Panc1 (cell line): Measurements from ENCODE around the gene CD4. TPM values are rescaled to one million over a fixed set of nuclear protein-coding genes. Genes with fewer than 3 reads are reported as not detected.
A peak's percentile ranks its signal among the peaks of the same experiment; 100 is the strongest.

Experiments
- ATAC-seq: fragments of 200-7000 bp; cut with Tn5 transposase; 2 replicates; pipeline ENCODE4 v1.9.1; 2020; ENCODE audit warnings: mild to moderate bottlenecking, moderate library complexity
- BruUV-seq: library from RNA; stranded (reverse); fragments of 400-500 nt; replicated peaks from 2 replicates; lab custom pipeline; 2021; lab: Mats Ljungman, UMichigan
- CTCF ChIA-PET: fragments of 300-600 bp; sonication (Branson Sonifier 250); formaldehyde crosslinking; loops from one replicate; lab custom pipeline; 2022; ENCODE audit warnings: antibody characterized with exemption; lab: Charles Lee
- POLR2A ChIA-PET: fragments of 300-600 bp; sonication (Branson Sonifier 250); formaldehyde crosslinking; loops from one replicate; lab custom pipeline; 2022; ENCODE audit warnings: antibody characterized with exemption; lab: Charles Lee
- DNase-seq: peaks from one replicate; pipeline ENCODE4 v3.0.0-alpha.2; 2010; ENCODE audit warnings: low read depth, low spot score
- H3K27ac ChIP-seq: 2 replicates; pipeline ENCODE4 v1.5.1; 2011; ENCODE audit warnings: mild to moderate bottlenecking, low read length, inconsistent platforms
- H3K27me3 ChIP-seq: fragments of 200-500 bp; sonication (Bioruptor generic); 2 replicates; pipeline ENCODE4 v1.6.0; 2014; ENCODE audit warnings: low read length, inconsistent platforms; ENCODE audit not compliant: control insufficient read depth, insufficient read depth
- H3K36me3 ChIP-seq: fragments of 200-500 bp; sonication (Bioruptor generic); 2 replicates; pipeline ENCODE4 v1.5.1; 2014; ENCODE audit warnings: inconsistent platforms, mild to moderate bottlenecking, low read length, moderate library complexity; ENCODE audit not compliant: control insufficient read depth, insufficient read depth
- H3K4me1 ChIP-seq: 2 replicates; pipeline ENCODE4 v1.5.1; 2011; ENCODE audit warnings: inconsistent platforms, mild to moderate bottlenecking, low read length, moderate library complexity; ENCODE audit not compliant: control insufficient read depth, insufficient read depth
- H3K4me3 ChIP-seq, 2 experiments: 2 replicates each; pipeline ENCODE4 v1.5.1; 2011 to 2012; ENCODE audit warnings: low read depth in 2 of 2, low read length in 2 of 2, mild to moderate bottlenecking in 2 of 2, inconsistent platforms in 1 of 2, moderate library complexity in 1 of 2
- H3K9me3 ChIP-seq: fragments of 200-500 bp; sonication (Bioruptor generic); 2 replicates; pipeline ENCODE4 v1.5.1; 2014; ENCODE audit warnings: low read depth, mild to moderate bottlenecking, inconsistent platforms, low read length, moderate library complexity; ENCODE audit not compliant: control insufficient read depth, insufficient read depth
- POLR2AphosphoS5 ChIP-seq: IDR thresholded peaks from 2 replicates; pipeline ENCODE4 v1.6.1; 2012; ENCODE audit warnings: mild to moderate bottlenecking, low read depth, low read length, moderate library complexity
- SIN3A ChIP-seq: IDR thresholded peaks from 2 replicates; pipeline ENCODE4 v1.6.1; 2012; ENCODE audit warnings: low read depth, mild to moderate bottlenecking, low read length, moderate library complexity, borderline replicate concordance; ENCODE audit not compliant: insufficient read depth
- TCF7L2 ChIP-seq: IDR thresholded peaks from 2 replicates; pipeline ENCODE4 v1.6.1; 2011; ENCODE audit warnings: mild to moderate bottlenecking, low read depth, low read length, inconsistent platforms
- in situ Hi-C: cut with HindIII; loops from 2 replicates; pipeline ENCODE4 v1.10.0; 2016; ENCODE audit warnings: low sequenced_read_pairs, low pct_unique_long_range_greater_than_20kb
- intact Hi-C: fragments of 100-400 bp; cut with micrococcal nuclease; formaldehyde crosslinking; loops from one replicate; pipeline ENCODE4 v1.10.0; 2022; ENCODE audit not compliant: unreplicated experiment
- total RNA-seq: library from RNA; stranded (reverse); gene quantifications from one replicate; pipeline ENCODE4 v1.2.1, GENCODE V29; 2021; ENCODE audit not compliant: unreplicated experiment
- TF ChIP-seq, protein P1 (sequence below): fragments of 450-650 bp; IDR thresholded peaks from 2 replicates; pipeline ENCODE4 v1.5.1; 2017; ENCODE audit warnings: mild to moderate bottlenecking
- TF ChIP-seq, protein P2 (sequence below), 2 experiments: IDR thresholded peaks; 2 replicates each; pipeline ENCODE4 v1.6.1; 2011 to 2012; ENCODE audit warnings: low read depth in 2 of 2, control low read depth in 1 of 2, low read length in 1 of 2, mild to moderate bottlenecking in 1 of 2, moderate library complexity in 1 of 2; ENCODE audit not compliant: insufficient read depth in 1 of 2

Gene CD4
- total RNA-seq, 1 experiment from 2014 or later, result 0.23 TPM

DNA sequence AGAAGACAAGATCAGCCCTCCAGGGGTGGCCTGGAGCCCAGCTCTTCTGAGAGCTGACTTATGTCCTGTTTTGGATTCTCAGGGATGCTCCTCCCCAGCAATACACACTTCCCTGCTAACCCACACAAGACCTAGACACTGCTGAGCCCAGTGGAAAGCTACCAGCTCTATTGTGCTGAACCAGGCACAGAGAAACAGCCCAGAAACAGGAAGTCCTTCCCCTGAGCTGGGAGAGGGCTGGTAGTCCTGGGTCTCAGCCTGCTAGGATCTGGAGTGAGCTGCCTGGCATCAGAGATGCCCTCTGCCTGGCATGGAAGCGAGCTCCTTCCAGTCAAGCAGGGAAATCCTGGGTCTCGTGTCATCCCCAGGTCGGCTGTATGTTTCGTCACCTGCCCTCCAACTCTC, 18.2 kb upstream of the CD4 start:
- peaks cover 2% of the 10 kb centered on the region for H3K36me3 ChIP-seq
- no peak overlapping the region for H3K27ac ChIP-seq
- ATAC-seq (no peak), DNase-seq (no peak)
- H3K9me3 ChIP-seq, result no peaks in the 10 kb centered on the region
- ChIA-PET CTCF (no interaction called here), POLR2A (interaction anchor here (0.6 to 1.0 kb wide), 2 partner anchors 31 to 276 kb away, joined by 3 read pairs; no protein-coding TSS in a partner anchor)
- peaks cover 27% of the 10 kb centered on the region for H3K4me1 ChIP-seq
- in situ Hi-C loops, result no loop called here
- intact Hi-C loops, result no loop called here
- no peak overlapping the region for H3K4me3 ChIP-seq
- BruUV-seq, result no TSS peak
- H3K27me3 ChIP-seq, result no peaks in the 10 kb centered on the region
- TF ChIP-seq, protein P1, sequence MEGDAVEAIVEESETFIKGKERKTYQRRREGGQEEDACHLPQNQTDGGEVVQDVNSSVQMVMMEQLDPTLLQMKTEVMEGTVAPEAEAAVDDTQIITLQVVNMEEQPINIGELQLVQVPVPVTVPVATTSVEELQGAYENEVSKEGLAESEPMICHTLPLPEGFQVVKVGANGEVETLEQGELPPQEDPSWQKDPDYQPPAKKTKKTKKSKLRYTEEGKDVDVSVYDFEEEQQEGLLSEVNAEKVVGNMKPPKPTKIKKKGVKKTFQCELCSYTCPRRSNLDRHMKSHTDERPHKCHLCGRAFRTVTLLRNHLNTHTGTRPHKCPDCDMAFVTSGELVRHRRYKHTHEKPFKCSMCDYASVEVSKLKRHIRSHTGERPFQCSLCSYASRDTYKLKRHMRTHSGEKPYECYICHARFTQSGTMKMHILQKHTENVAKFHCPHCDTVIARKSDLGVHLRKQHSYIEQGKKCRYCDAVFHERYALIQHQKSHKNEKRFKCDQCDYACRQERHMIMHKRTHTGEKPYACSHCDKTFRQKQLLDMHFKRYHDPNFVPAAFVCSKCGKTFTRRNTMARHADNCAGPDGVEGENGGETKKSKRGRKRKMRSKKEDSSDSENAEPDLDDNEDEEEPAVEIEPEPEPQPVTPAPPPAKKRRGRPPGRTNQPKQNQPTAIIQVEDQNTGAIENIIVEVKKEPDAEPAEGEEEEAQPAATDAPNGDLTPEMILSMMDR, result no peak
- TF ChIP-seq TCF7L2 (no peak), SIN3A (no peak), POLR2AphosphoS5 (no peak; the same call in 1 of the 2 replicates)
- TF ChIP-seq, protein P2, sequence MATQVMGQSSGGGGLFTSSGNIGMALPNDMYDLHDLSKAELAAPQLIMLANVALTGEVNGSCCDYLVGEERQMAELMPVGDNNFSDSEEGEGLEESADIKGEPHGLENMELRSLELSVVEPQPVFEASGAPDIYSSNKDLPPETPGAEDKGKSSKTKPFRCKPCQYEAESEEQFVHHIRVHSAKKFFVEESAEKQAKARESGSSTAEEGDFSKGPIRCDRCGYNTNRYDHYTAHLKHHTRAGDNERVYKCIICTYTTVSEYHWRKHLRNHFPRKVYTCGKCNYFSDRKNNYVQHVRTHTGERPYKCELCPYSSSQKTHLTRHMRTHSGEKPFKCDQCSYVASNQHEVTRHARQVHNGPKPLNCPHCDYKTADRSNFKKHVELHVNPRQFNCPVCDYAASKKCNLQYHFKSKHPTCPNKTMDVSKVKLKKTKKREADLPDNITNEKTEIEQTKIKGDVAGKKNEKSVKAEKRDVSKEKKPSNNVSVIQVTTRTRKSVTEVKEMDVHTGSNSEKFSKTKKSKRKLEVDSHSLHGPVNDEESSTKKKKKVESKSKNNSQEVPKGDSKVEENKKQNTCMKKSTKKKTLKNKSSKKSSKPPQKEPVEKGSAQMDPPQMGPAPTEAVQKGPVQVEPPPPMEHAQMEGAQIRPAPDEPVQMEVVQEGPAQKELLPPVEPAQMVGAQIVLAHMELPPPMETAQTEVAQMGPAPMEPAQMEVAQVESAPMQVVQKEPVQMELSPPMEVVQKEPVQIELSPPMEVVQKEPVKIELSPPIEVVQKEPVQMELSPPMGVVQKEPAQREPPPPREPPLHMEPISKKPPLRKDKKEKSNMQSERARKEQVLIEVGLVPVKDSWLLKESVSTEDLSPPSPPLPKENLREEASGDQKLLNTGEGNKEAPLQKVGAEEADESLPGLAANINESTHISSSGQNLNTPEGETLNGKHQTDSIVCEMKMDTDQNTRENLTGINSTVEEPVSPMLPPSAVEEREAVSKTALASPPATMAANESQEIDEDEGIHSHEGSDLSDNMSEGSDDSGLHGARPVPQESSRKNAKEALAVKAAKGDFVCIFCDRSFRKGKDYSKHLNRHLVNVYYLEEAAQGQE (IDR thresholded peaks at IDR 0.05; ENCODE audit: insufficient read depth in 1 of 2, low read depth in 2 of 2, low read length in 1 of 2), result no peak

DNA sequence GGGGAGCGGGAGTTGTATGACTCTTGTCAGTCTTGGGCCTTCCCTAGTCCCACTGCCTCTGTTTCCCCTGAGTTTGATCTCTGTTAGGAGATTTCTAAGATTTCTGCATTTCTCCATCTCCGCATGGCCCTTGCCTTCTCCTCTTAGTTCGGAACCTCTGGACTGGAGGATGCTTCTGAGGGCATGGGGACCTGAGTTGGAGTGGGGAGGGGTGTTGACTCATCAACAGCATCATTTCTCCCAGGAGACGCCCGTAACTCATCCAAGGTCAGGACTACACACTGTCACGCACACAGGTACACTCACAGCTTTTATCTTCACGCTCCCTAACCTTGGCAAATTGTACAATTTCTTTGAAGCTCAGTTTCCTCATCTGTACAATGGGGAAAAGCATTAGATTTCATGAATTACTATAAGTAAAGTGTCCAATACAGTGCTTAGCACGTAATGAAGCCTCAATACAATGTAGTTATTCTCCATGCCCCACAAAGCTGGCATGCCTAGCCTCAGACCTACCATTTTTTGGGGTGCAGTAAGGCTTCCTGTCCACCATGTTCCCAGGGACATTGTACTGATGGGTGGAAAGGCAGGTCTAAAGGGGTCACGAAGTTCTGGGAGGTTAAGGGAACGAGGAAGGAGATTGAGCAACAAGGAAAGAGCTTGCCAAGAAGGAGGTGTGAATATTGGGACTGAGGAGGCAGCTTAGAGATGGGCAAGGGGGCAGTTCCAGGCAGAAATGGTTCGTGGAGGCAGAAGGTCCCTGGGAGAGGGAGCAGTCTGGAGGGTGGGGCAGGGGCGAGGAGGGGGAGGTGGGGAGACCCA, 17.6 kb upstream of the CD4 start:
- H3K9me3 ChIP-seq, result no peaks in the 10 kb centered on the region
- intact Hi-C loops, result no loop called here
- in situ Hi-C loops, result no loop called here
- peaks cover 27% of the 10 kb centered on the region for H3K4me1 ChIP-seq
- POLR2A ChIA-PET, result interaction anchor here (0.6 to 1.0 kb wide), 5 partner anchors 12 to 277 kb away, joined by 3 to 15 read pairs (median 3); partner anchors contain the start of genes MLF2 and USP5
- no peak for DNase-seq
- H3K27ac ChIP-seq, result no peak overlapping the region
- no peak overlapping the region for H3K4me3 ChIP-seq
- peak; percentile 4; the same call in 1 of the 2 replicates for ATAC-seq
- CTCF ChIA-PET, result interaction anchor here (0.5 kb wide), 1 partner anchor 30 kb away, joined by 7 read pairs; no protein-coding TSS in a partner anchor
- TF ChIP-seq, protein P1, result no peak
- TF ChIP-seq, protein P2 (IDR thresholded peaks at IDR 0.05; ENCODE audit: insufficient read depth in 1 of 2, low read depth in 2 of 2, low read length in 1 of 2), result no peak
- TF ChIP-seq TCF7L2 (no peak), SIN3A (no peak), POLR2AphosphoS5 (no peak; the same call in 1 of the 2 replicates)
- BruUV-seq, result no TSS peak
- no peaks in the 10 kb centered on the region for H3K27me3 ChIP-seq
- H3K36me3 ChIP-seq, result no peaks in the 10 kb centered on the region; the same call in none of the 2 replicates
